ENCODE measurements around the gene GLI2.

GLI2 gene

GRCh38 chr2:120738786-120739437 is 3.2 kb downstream of the GLI2 start:
- no peak for DNase-seq

- DNase-seq = no peak
These were observed 3.9 kb downstream of the GLI2 start for GRCh38 chr2:120739438-120740090.

GRCh38 chr2:120740375-120740764 is 4.7 kb downstream of the GLI2 start:
- DNase-seq = no peak

GRCh38 chr2:120740765-120741524 is 5.3 kb downstream of the GLI2 start:
- no peak for DNase-seq

GRCh38 chr2:120741571-120742561 is 6.2 kb downstream of the GLI2 start:
- DNase-seq = no peak

GRCh38 chr2:120743657-120744056 is 8.0 kb downstream of the GLI2 start:
- DNase-seq = no peak

- DNase-seq = no peak
These were observed 9.1 kb downstream of the GLI2 start for GRCh38 chr2:120744817-120745216.

GRCh38 chr2:120745420-120746111 is 9.9 kb downstream of the GLI2 start:
- DNase-seq = no peak

- DNase-seq = no peak
These were observed 10.5 kb downstream of the GLI2 start for GRCh38 chr2:120746144-120746543.

- DNase-seq = no peak
These were observed 11.6 kb downstream of the GLI2 start for GRCh38 chr2:120747281-120747680.

GRCh38 chr2:120747706-120748105 is 12.0 kb downstream of the GLI2 start:
- no peak for DNase-seq

GRCh38 chr2:120748310-120748709 is 12.6 kb downstream of the GLI2 start:
- DNase-seq = no peak

GRCh38 chr2:120748741-120749140 is 13.1 kb downstream of the GLI2 start:
- no peak for DNase-seq

- DNase-seq = no peak
These were observed 14.1 kb downstream of the GLI2 start for GRCh38 chr2:120749506-120750431.

GRCh38 chr2:120750488-120751210 is 15.0 kb downstream of the GLI2 start:
- no peak for DNase-seq

GRCh38 chr2:120751553-120751952 is 15.9 kb downstream of the GLI2 start:
- DNase-seq = no peak

- no peak for DNase-seq
These were observed 18.6 kb downstream of the GLI2 start for GRCh38 chr2:120754067-120754960.

GRCh38 chr2:120758181-120759144 is 22.8 kb downstream of the GLI2 start:
- DNase-seq = no peak

Measured in 8988T (cell line).